Measurements from ENCODE around the gene PCDHGC4. TPM values are rescaled to one million over a fixed set of nuclear protein-coding genes. Genes with fewer than 3 reads are reported as not detected.

The PCDHGC4 gene
- total and polyA plus RNA-seq, 2 experiments from 2014 or later, result 0.35 to 1.5 TPM

- Histone ChIP-seq H3K9me3 (ENCODE audit: low read depth) (peaks cover under 1% of the 10 kb centered on the region), H3K79me2 (peaks cover 6% of the 10 kb centered on the region), H3K9me2 (replicated peaks; ENCODE audit: insufficient read depth) (no peaks in the 10 kb centered on the region), H3K4me2 (no peak overlapping the region), H3K4me1 (ENCODE audit: insufficient read depth) (no peaks in the 10 kb centered on the region), H3K27ac (no peak overlapping the region), H4K20me1 (ENCODE audit: insufficient read depth, poor library complexity, severe bottlenecking) (no peaks in the 10 kb centered on the region), H3K4me3 (no peak overlapping the region), H3K27me3 (no peaks in the 10 kb centered on the region), H3K36me3 (replicated peaks; ENCODE audit: insufficient read depth, low read depth) (no peaks in the 10 kb centered on the region), H2AFZ (no peak overlapping the region)
- WGBS (ENCODE audit: low lambda C conversion rate, missing lambda C conversion rate), result 97% methylated on average over 48 of the region's 50 CpGs
- DNase-seq (ENCODE audit: low spot score), result no peak
- TF ChIP-seq EZH2 (IDR thresholded peaks at IDR 0.05; ENCODE audit: borderline replicate concordance) (no peak), EZH2phosphoT487 (IDR thresholded peaks at IDR 0.05; ENCODE audit: low read depth, severe bottlenecking, unreplicated experiment) (no peak), CTCF (IDR thresholded peaks at IDR 0.05; ENCODE audit: poor library complexity) (no peak)
These were observed 43.2 kb upstream of the PCDHGC4 start for GRCh38 chr5:141441571-141442170.

DNA sequence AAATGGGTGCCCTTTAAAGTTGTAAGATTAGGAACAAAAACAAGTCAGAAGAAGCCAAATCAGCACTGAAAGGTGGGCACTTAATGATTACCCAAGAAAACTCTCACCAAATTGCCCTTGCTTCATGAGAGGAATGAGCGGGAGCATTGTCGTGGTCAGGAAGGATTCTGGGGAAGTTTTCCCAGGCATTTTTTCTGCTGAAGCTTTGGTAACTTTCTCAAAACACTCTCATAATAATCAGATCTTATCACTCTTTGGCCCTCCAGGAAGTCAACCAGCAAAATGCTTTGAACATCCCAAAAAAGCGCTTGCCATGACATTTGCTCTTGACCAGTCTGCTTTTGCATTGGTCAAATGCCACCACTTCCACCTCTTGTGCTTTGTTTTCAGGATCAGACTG, 19.5 kb upstream of the PCDHGC4 start:
- WGBS (ENCODE audit: low lambda C conversion rate, missing lambda C conversion rate), result 94% methylated on average over 3 of the region's 3 CpGs

GRCh38 chr5:141475625-141476131, 9.2 kb upstream of the PCDHGC4 start, which contains the start of gene PCDHGC3:
Gene PCDHGC3, plus strand, starts transcription at chr5:141475966. Its CDS starts 151 bp downstream, at chr5:141476117.
- H3K4me2 ChIP-seq, result peak within 1 kb of the TSS; percentile 82
- H3K36me3 ChIP-seq (replicated peaks; ENCODE audit: insufficient read depth, low read depth), result no peaks in the 10 kb centered on the region
- 3% methylated on average over 28 of the region's 28 CpGs for WGBS (ENCODE audit: low lambda C conversion rate, missing lambda C conversion rate)
- H3K9me3 ChIP-seq (ENCODE audit: low read depth), result no peaks in the 10 kb centered on the region
- peak; percentile 93 for DNase-seq (ENCODE audit: low spot score)
- H3K9me2 ChIP-seq (replicated peaks; ENCODE audit: insufficient read depth), result no peaks in the 10 kb centered on the region
- no peaks in the 10 kb centered on the region for H4K20me1 ChIP-seq (ENCODE audit: insufficient read depth, poor library complexity, severe bottlenecking)
- H3K4me1 ChIP-seq (ENCODE audit: insufficient read depth), result peaks cover 5% of the 10 kb centered on the region
- H2AFZ ChIP-seq, result peak within 1 kb of the TSS; percentile 60
- no peaks in the 10 kb centered on the region for H3K27me3 ChIP-seq
- H3K4me3 ChIP-seq, result peak within 1 kb of the TSS; percentile 47
- peak; percentile 38 for TF ChIP-seq CTCF (IDR thresholded peaks at IDR 0.05; ENCODE audit: poor library complexity)
- no peak for TF ChIP-seq EZH2 (IDR thresholded peaks at IDR 0.05; ENCODE audit: borderline replicate concordance)
- TF ChIP-seq EZH2phosphoT487 (IDR thresholded peaks at IDR 0.05; ENCODE audit: low read depth, severe bottlenecking, unreplicated experiment), result no peak
- H3K27ac ChIP-seq, result peak within 1 kb of the TSS; percentile 84
- H3K79me2 ChIP-seq, result peaks cover 38% of the 10 kb centered on the region

More for the DNA sequence above, 19.5 kb upstream of the PCDHGC4 start:
- H4K20me1 ChIP-seq (ENCODE audit: insufficient read depth, poor library complexity, severe bottlenecking), result no peaks in the 10 kb centered on the region
- H3K9me3 ChIP-seq (ENCODE audit: low read depth), result no peaks in the 10 kb centered on the region
- no peaks in the 10 kb centered on the region for H3K9me2 ChIP-seq (replicated peaks; ENCODE audit: insufficient read depth)
- H3K4me2 ChIP-seq, result no peak overlapping the region
- H3K36me3 ChIP-seq (replicated peaks; ENCODE audit: insufficient read depth, low read depth), result no peaks in the 10 kb centered on the region
- H3K4me1 ChIP-seq (ENCODE audit: insufficient read depth), result no peaks in the 10 kb centered on the region
- no peak overlapping the region for H3K27ac ChIP-seq
- H3K27me3 ChIP-seq, result no peaks in the 10 kb centered on the region
- DNase-seq (ENCODE audit: low spot score), result no peak
- peaks cover 6% of the 10 kb centered on the region for H3K79me2 ChIP-seq
- no peak overlapping the region for H2AFZ ChIP-seq
- no peak overlapping the region for H3K4me3 ChIP-seq
- no peak for TF ChIP-seq EZH2phosphoT487 (IDR thresholded peaks at IDR 0.05; ENCODE audit: low read depth, severe bottlenecking, unreplicated experiment)
- TF ChIP-seq CTCF (IDR thresholded peaks at IDR 0.05; ENCODE audit: poor library complexity), result no peak
- no peak for TF ChIP-seq EZH2 (IDR thresholded peaks at IDR 0.05; ENCODE audit: borderline replicate concordance)
